K562 (cell line): ENCODE measurements around the gene IPO8. TPM values are rescaled to one million over a fixed set of nuclear protein-coding genes. Genes with fewer than 3 reads are reported as not detected.

Experiments used
- ATAC-seq: fragments of 200-7000 bp; cut with Tn5 transposase; 3 replicates; pipeline ENCODE4 v1.9.1; 2020; ENCODE audit warnings: moderate library complexity
- BruUV-seq: library from RNA; stranded (reverse); fragments of 400-500 nt; replicated peaks from 2 replicates; lab custom pipeline; 2021; lab: Mats Ljungman, UMichigan
- CTCF ChIA-PET: fragments of 300-600 bp; formaldehyde crosslinking; extraction: SDS; loops from one replicate; lab custom pipeline; 2021; ENCODE audit warnings: low intra/inter-chr PET ratio; lab: Yijun Ruan, JAX
- POLR2A ChIA-PET: fragments of 300-600, 350-650 bp; sonication (Branson Sonifier 250); formaldehyde crosslinking; extraction: SDS; loops from one replicate; lab custom pipeline; 2021; ENCODE audit warnings: antibody characterized with exemption, inconsistent platforms; lab: Yijun Ruan, JAX
- DNase-seq, 4 experiments: peaks; one replicate each; pipeline versions ENCODE4 v3.0.0 to v3.0.0-alpha.2; 2011 to 2018; ENCODE audit warnings: low spot score in 3 of 4, mixed read lengths in 3 of 4; ENCODE audit errors: extremely low read depth in 1 of 4
- FAIRE-seq: peaks from 2 replicates; lab custom pipeline; 2011; peaks lifted over from hg19 to GRCh38; lab: Jason Lieb, UNC
- H2AFZ ChIP-seq: 2 replicates; pipeline ENCODE4 v1.6.0; 2011; ENCODE audit warnings: low read depth, low read length, control low read depth, inconsistent platforms
- H3K27ac ChIP-seq: fragments of 200-600 bp; 3 replicates; pipeline ENCODE4 v1.8.0; 2011; ENCODE audit warnings: low read depth, mild to moderate bottlenecking, control low read depth, inconsistent platforms, low read length, moderate library complexity, mixed read lengths; ENCODE audit errors: extremely low read depth
- H3K27me3 ChIP-seq, 2 experiments: fragments of 300-600 bp in 1 of 2; 2 replicates in 1 of 2; 3 replicates in 1 of 2; pipeline versions ENCODE4 v1.6.0 to v1.8.0; 2011; ENCODE audit warnings: inconsistent platforms in 2 of 2, low read length in 2 of 2, mild to moderate bottlenecking in 1 of 2, mixed read lengths in 1 of 2, moderate library complexity in 1 of 2; ENCODE audit not compliant: control insufficient read depth in 2 of 2, insufficient read depth in 2 of 2
- H3K36me3 ChIP-seq: fragments of 300-600 bp; 3 replicates; pipeline ENCODE4 v1.8.0; 2011; ENCODE audit warnings: mild to moderate bottlenecking, low read length, inconsistent platforms; ENCODE audit not compliant: control insufficient read depth, insufficient read depth
- H3K4me1 ChIP-seq, 2 experiments: fragments of 200-600 bp in 1 of 2; replicated peaks in 1 of 2; 2 replicates in 1 of 2; 3 replicates in 1 of 2; pipeline versions ENCODE4 v1.5.1 to v1.8.0; 2011; ENCODE audit warnings: inconsistent platforms in 2 of 2, low read length in 2 of 2, mild to moderate bottlenecking in 1 of 2, mixed read lengths in 1 of 2, moderate library complexity in 1 of 2; ENCODE audit not compliant: control insufficient read depth in 2 of 2, insufficient read depth in 2 of 2
- H3K4me2 ChIP-seq: 2 replicates; pipeline ENCODE4 v1.6.1; 2011; ENCODE audit warnings: low read length, control low read depth, inconsistent platforms, mixed read lengths; ENCODE audit not compliant: insufficient read depth
- H3K4me3 ChIP-seq: fragments of 200-600 bp; sonication (generic), shearing (Covaris generic); 2 replicates; pipeline ENCODE4 v1.5.1; 2016; ENCODE audit warnings: control low read depth, inconsistent platforms
- H3K79me2 ChIP-seq: fragments of 200-600 bp; 3 replicates; pipeline ENCODE4 v1.8.0; 2011; ENCODE audit warnings: low read length, inconsistent platforms; ENCODE audit not compliant: control insufficient read depth, insufficient read depth
- H3K9ac ChIP-seq, 2 experiments: 2 replicates each; pipeline versions ENCODE4 v1.6.0 to v1.6.1; 2011; ENCODE audit warnings: low read depth in 2 of 2, low read length in 2 of 2, control low read depth in 1 of 2, inconsistent platforms in 1 of 2, mild to moderate bottlenecking in 1 of 2, mixed read lengths in 1 of 2; ENCODE audit not compliant: insufficient read depth in 1 of 2
- H3K9me1 ChIP-seq: one replicate; pipeline ENCODE4 v1.6.0; 2011; ENCODE audit warnings: inconsistent platforms, mild to moderate bottlenecking, low read length, moderate library complexity; ENCODE audit not compliant: control insufficient read depth, insufficient read depth
- H3K9me3 ChIP-seq: replicated peaks from 2 replicates; pipeline ENCODE4 v1.5.1; 2011; ENCODE audit warnings: low read depth, low read length, inconsistent platforms; ENCODE audit not compliant: control insufficient read depth, insufficient read depth
- H4K20me1 ChIP-seq: replicated peaks from 2 replicates; pipeline ENCODE4 v1.6.1; 2011; ENCODE audit warnings: low read length, inconsistent platforms, mixed read lengths; ENCODE audit not compliant: control insufficient read depth, insufficient read depth
- ATF7 ChIP-seq: fragments of 450-650 bp; IDR thresholded peaks from 2 replicates; pipeline ENCODE4 v1.7.1; 2014; ENCODE audit warnings: mild to moderate bottlenecking, moderate library complexity
- CREBBP ChIP-seq: IDR thresholded peaks from one replicate; pipeline ENCODE4 v1.6.1; 2012; ENCODE audit warnings: low read depth, mild to moderate bottlenecking, control low read depth, inconsistent platforms, low read length
- DDX20 ChIP-seq: fragments of 450-650 bp; IDR thresholded peaks from 2 replicates; pipeline ENCODE4 v1.6.1; 2016; ENCODE audit warnings: missing genetic modification characterization, low read depth, mild to moderate bottlenecking, missing compliant biosample characterization, moderate library complexity
- FUS ChIP-seq: fragments of 200-400 bp; formaldehyde crosslinking; optimal IDR thresholded peaks from 2 replicates; pipeline ENCODE3; 2017; ENCODE audit warnings: low read depth, low read length
- HBP1 ChIP-seq: fragments of 450-650 bp; formaldehyde crosslinking; IDR thresholded peaks from 2 replicates; pipeline ENCODE4 v1.4.0; 2022; ENCODE audit warnings: missing genetic modification characterization
- LEF1 ChIP-seq: fragments of 450-650 bp; IDR thresholded peaks from 2 replicates; pipeline ENCODE4 v1.6.1; 2016; ENCODE audit warnings: mild to moderate bottlenecking
- OTX1 ChIP-seq: fragments of 450-650 bp; formaldehyde crosslinking; IDR thresholded peaks from 2 replicates; pipeline ENCODE4 v1.4.0; 2022; ENCODE audit warnings: mild to moderate bottlenecking
- POLR2B ChIP-seq: fragments of 450-650 bp; IDR thresholded peaks from 2 replicates; pipeline ENCODE4 v1.6.1; 2018; ENCODE audit warnings: low read depth; ENCODE audit not compliant: partially characterized antibody
- RBM14 ChIP-seq: fragments of 200-400 bp; formaldehyde crosslinking; IDR thresholded peaks from 2 replicates; pipeline ENCODE4 v1.6.1; 2018; ENCODE audit warnings: low read depth, mild to moderate bottlenecking, low read length, moderate library complexity, borderline replicate concordance; ENCODE audit not compliant: insufficient read depth
- RNF2 ChIP-seq: sonication (generic); IDR thresholded peaks from 2 replicates; pipeline ENCODE4 v1.6.1; 2016
- ZFX ChIP-seq: sonication (generic); formaldehyde crosslinking; IDR thresholded peaks from 2 replicates; pipeline ENCODE4 v1.8.0; 2022; ENCODE audit warnings: mild to moderate bottlenecking, missing genetic modification reagents, moderate library complexity
- ZHX1 ChIP-seq: fragments of 150-350 bp; conservative IDR thresholded peaks from 2 replicates; pipeline ENCODE4 v1.6.1; 2014; ENCODE audit warnings: low read length
- ZNF23 ChIP-seq: fragments of 250-450 bp; sonication (Bioruptor Pico); IDR thresholded peaks from 2 replicates; pipeline ENCODE4 v1.4.0; 2020; ENCODE audit warnings: mild to moderate bottlenecking
- ZNF354B ChIP-seq: fragments of 250-450 bp; sonication (Bioruptor Pico); IDR thresholded peaks from 2 replicates; pipeline ENCODE4 v1.4.0; 2020
- in situ Hi-C: fragments of 300-500 bp; cut with MboI; formaldehyde crosslinking; loops from 4 replicates; pipeline ENCODE4 v1.15.0; 2018; ENCODE audit warnings: inconsistent platforms, mixed read lengths
- intact Hi-C: fragments of 100-400 bp; cut with micrococcal nuclease; formaldehyde crosslinking; loops from 2 replicates; pipeline ENCODE4 v1.14.2; 2022
- polyA plus RNA-seq, 8 experiments: library from polyadenylated mRNA; depleted of rRNA in 4 of 8; stranded (reverse) in 5 of 8; unstranded in 3 of 8; fragments of >200 nt; fragmentation: Nextera tagmentation in 2 of 8; fragmentation: Illumina TruSeq in 1 of 8; extraction: Ambion mirVana in 2 of 8; extraction: Trizol in 1 of 8; gene quantifications; 2 replicates each; pipeline versions ENCODE4 v1.2.1 to v1.2.3, GENCODE V29; 2011 to 2014; ENCODE audit warnings: inconsistent platforms in 1 of 8, missing spikeins in 1 of 8
- total RNA-seq, 7 experiments: library from RNA; depleted of rRNA in 6 of 7; stranded (reverse); fragments of >200 nt in 6 of 7; fragmentation: Illumina TruSeq in 2 of 7; extraction: Trizol in 2 of 7; gene quantifications; 2 replicates each; pipeline versions ENCODE4 v1.2.1 to v1.2.3, GENCODE V29; 2011 to 2021; ENCODE audit warnings: low replicate concordance in 1 of 7

The IPO8 gene
- total and polyA plus RNA-seq, 9 of the 15 experiments (the other 6 are each of a cell fraction or from before 2014, with no cell fraction given): 6.5 to 39.6 (median 24.7) TPM

- CTCF ChIA-PET: no interaction called here
- no TSS peak for BruUV-seq
- in situ Hi-C loops: no loop called here
Measured at GRCh38 chr12:30614031-30614430, 81.6 kb downstream of the IPO8 start.

More at GRCh38 chr12:30614031-30614430, 81.6 kb downstream of the IPO8 start:
- Histone ChIP-seq H3K9ac (no peak overlapping the region), H3K27ac (no peak overlapping the region), H3K9me1 (no peaks in the 10 kb centered on the region), H3K4me1 (no peaks in the 10 kb centered on the region), H3K27me3 (peaks cover 0 to 3% of the 10 kb centered on the region in 2 experiments; a peak in 2 of 5 replicates), H2AFZ (no peak overlapping the region), H4K20me1 (no peaks in the 10 kb centered on the region), H3K4me3 (no peak overlapping the region), H3K9me3 (no peaks in the 10 kb centered on the region), H3K4me2 (no peak overlapping the region), H3K79me2 (no peaks in the 10 kb centered on the region), H3K36me3 (no peaks in the 10 kb centered on the region)
- FAIRE-seq (no peak), ATAC-seq (no peak), DNase-seq (no peak)
- POLR2A ChIA-PET: interaction anchor here (0.8 to 1.1 kb wide), 2 partner anchors 9 to 96 kb away, joined by 3 to 5 read pairs; no protein-coding TSS in a partner anchor
- no peak for TF ChIP-seq ZNF354B
- TF ChIP-seq ATF7: no peak
- TF ChIP-seq ZHX1: no peak
- TF ChIP-seq OTX1 (CRISPR knock-in tag): no peak
- no peak for TF ChIP-seq RBM14
- no peak for TF ChIP-seq POLR2B
- no peak for TF ChIP-seq ZFX (CRISPR knock-in tag)
- no peak for TF ChIP-seq ZNF23 (CRISPR knock-in tag)
- TF ChIP-seq HBP1: no peak
- TF ChIP-seq DDX20 (tag): no peak
- no peak for TF ChIP-seq LEF1
- TF ChIP-seq FUS: no peak
- no peak for TF ChIP-seq CREBBP
- no peak for TF ChIP-seq RNF2
- intact Hi-C loops: no loop called here
